GM21529 (cell line): ENCODE results near the gene C9orf78.

ENCODE experiments used
- ATAC-seq: cut with Tn5 transposase; IDR thresholded peaks from one replicate; pipeline ENCODE4 v1.9.1; 2021; ENCODE audit not compliant: unreplicated experiment

Gene C9orf78

DNA sequence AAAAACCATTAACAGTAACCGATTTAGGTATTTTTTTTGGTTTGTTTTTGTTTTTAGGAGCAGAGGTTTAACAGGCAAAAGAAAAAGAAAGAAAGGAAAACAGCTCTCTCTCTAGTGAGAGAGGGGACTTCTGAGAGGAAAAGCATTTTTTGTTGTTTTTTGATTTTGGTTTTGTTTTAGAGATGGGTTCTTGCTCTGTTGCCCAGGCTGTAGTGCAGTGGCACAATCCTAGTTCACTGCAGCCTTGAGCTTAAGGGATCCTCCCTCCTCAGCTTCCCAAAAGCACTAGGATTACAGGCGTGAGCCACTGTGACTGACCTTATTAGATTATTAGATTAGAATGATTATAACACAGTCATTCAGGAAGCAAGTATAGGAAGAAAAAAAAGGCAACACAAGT, 10.3 kb upstream of the C9orf78 start:
- ATAC-seq = no peak

DNA sequence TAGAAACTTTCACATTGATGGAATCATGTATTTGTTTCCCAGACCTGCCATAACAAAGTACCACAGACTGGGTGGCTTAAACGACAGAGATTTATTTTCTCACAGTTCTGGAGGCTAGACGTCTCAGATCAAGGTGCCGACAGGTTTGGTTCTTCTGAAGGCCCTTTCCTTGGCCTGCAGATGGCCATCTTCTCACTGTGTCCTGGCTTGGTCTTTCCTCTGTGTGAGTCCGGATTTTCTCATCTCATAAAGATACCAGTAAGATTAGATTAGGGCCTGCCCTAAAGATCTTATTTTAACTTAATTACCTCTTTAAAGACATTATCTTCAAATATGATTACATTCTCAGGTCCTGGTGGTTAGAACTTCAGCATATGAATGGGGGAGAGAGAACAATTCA, 6.0 kb upstream of the C9orf78 start:
- no peak for ATAC-seq

DNA sequence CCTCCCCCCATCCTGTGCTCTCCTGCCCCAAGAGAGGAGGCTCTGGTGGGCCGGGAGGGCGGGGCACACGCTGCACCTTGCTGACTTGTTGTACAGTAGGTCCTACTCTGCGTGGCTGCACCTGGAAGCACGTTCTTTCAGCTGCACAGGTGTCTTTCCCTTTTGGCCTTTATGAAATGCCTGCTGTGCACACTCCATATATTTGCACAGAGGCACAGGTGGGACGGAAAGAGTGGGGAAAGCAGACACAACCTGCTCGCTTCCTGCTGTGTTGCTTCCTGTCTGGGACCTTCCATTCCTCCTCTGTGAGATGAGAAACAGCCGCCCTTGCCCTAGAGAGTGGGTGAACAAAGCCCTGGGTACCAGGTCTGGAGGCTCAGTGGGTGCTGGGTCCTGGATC, 5.0 kb upstream of the C9orf78 start:
- ATAC-seq = no peak

DNA sequence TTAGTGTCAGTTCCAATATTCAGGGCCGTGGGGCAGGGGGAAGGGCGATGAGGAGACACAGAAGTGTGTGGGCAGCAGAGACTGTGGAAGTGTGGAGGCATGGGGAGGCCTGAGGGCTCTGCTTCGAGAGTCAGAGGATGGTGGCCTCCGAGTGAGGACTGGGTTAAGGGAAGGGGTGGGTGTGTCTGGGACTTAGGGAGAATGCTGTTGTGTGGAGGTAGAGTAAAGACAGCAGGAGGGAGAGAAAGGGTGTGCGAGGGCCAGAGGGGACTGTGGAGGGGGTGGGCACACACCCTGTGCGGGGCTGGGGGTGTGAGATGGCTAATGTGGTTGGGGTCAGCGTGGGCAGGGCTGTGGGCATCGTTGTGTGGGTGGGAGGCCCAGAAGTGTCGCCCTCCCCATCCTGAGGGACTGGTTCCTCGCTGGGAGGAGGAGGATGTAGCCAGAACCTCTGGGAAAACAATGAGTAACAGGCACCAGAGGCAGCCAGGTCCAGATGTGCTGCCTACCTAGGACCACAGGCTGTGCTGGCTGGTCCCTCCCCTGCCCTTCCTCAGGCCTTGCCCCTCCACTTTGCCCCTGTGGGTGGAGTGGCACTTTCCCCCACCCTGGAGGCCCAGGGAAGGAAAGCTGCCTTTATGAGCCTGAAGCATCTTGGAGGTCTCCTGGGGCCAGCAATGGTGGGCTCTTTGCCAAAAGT, 4.4 kb upstream of the C9orf78 start:
- no peak for ATAC-seq

DNA sequence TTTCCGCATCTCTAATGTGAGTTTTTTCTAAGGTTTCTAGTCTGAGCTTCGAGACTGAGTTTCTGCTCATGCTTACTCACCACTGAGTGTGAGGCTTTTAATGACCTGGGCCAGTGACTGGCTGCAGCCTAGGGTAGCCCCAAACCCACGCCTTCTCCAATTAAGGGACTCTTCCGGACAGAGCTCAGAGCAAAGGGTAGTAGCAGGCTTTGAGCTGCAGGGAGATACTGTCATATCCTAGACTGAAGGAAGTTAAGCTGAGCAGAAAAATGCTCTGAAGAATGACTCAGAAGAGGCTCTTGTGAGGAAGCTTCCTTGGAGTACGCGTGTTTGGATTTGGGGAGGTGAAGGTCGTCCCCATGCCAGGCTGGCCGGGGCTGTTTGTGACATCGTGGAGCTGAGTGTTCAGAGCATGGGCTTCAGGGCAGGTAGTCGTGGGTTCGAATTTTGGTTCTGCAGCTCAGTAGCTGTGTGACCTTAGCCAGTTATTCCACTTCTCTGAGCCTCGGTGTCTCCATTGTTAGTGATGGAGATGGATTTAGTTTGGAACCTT, 3.7 kb upstream of the C9orf78 start:
- no peak for ATAC-seq

- ATAC-seq = no peak
Observed at GRCh38 chr9:129836311-129837007, 1.4 kb upstream of the C9orf78 start.

GRCh38 chr9:129835860-129836223, 767 bp upstream of the C9orf78 start:
- peak; percentile 0 for ATAC-seq

DNA sequence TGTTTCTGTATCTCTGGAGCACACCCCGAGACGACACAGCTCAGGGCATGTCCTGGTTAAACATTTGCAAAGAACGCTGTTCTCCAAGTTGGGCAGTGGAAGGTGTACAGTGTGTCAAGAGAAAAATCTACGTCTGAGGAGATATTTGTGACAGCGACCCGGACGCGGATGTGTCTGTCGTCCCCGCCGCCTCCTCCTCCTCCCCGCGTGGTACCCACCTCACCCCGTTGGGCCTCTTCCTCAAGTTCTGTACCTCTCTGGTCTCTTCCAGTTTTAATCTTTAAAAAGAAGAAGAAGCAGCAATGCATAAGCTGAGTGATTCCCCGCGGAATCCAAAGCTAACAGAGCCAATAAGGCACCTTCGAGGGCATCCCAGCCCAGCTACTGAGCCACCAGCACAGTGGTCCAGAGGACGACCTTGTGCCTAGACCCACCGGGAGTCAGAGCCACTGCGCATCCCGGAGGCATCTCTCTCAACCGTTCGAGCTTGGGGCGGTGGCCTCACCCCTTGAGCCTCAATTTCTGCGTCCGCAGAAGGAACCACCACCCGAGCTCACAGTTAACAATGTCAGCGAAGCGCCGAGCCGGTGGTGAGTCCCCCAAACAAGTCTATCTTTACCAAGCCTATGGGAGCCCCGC, 467 bp downstream of the C9orf78 start:
- ATAC-seq = peak; percentile 16

DNA sequence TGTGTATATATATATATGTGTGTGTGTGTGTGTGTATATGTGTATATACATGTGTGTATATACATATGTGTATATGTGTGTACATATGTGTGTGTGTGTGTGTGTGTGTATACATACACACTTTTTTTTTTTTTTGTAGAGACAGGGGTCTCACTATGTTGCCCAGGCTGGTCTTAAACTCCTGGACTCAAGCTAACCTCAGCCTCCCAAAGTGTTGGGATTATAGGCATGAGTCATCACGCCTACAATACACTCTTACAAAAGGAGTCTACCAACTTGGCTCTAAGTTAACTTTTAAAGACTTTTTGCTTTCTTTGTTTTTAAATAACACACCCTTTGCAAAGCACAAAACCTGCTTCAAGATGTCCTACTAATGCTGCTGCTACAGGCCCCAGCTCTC, 2.1 kb downstream of the C9orf78 start:
- ATAC-seq = no peak

DNA sequence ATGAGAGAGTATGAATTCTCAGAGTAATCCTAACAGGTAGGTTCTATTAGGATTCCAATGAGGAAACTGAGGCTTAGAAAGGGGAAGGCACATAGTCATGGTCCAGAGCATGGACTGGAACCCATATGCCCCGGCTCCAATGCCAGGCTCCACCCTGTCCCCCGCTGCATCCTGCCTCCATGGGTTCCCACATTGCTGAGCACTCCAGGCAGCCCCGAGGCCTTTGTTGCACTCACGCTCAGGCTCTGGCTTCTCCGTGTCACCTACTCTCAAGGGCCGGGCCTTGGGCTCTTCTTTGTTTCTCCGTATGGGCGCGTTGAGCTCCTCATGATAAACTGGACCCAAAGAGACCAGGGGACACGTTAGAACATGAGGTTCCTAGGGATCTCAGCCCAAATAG, 6.1 kb downstream of the C9orf78 start:
- ATAC-seq = no peak

DNA sequence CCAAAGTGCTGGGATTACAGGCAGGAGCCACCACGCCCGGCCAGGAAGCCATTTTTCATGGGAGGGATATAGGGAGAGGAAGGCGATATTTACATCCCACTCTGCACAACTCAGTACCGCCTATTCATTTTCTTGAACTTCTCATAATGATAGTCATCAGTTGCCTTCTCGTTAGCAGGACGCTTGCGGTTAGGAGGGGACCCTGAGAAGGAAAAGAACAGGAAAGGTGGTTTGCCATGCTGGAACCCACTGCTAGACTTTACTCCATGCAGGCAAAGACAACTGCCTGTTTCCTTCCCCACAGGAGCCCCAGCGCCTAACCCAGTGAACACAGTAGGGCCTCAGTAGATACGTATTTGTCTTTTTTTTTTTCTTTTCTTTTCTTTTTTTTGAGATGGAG, 7.0 kb downstream of the C9orf78 start:
- ATAC-seq = no peak

DNA sequence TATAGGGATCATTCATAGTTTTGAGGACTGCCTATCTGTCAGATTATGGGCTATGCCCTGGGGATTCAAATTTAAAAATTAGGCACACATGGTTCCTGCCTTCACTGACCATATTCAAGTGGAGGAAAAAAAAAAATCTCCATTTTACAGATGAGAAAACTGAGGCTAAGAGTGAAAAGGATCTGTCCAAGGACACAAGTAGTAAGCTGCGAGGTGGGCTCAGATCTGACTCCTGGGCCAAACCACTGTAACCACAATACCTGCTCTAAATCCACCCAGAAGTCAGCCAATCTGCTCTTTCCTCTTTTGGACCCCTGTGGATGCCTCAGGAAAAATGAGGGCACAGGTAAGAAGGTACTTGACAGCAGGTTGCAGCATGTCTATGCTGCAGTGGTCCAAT, 8.3 kb downstream of the C9orf78 start:
- ATAC-seq = no peak

DNA sequence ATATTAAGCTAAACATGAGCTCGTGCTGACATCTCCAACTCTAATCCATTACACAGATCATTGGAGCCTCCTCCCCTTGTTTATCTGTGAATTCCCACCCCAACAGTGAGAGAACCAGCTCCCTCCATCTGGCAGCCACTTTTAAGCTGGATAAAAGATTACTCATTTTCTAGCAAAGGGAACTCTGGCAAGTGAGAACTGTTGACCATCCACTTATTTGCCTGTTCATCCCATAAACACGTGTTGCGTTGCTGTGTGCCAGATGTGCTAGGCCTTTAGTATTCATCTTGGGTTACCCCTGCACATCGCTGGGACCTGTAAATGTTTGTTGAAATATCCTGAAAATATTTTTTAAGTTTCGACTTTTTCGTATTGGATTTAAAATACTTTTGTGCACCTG, 8.7 kb downstream of the C9orf78 start:
- no peak for ATAC-seq

- ATAC-seq = peak; percentile 94
Observed at GRCh38 chr9:129823935-129824601, 11.0 kb downstream of the C9orf78 start, which contains the start of gene TOR1A. Gene TOR1A (minus strand): TSS chr9:129824136. CDS start chr9:129824085, 51 bp downstream.

- no peak for ATAC-seq
Observed at GRCh38 chr9:129823542-129823934, 11.5 kb downstream of the C9orf78 start.

DNA sequence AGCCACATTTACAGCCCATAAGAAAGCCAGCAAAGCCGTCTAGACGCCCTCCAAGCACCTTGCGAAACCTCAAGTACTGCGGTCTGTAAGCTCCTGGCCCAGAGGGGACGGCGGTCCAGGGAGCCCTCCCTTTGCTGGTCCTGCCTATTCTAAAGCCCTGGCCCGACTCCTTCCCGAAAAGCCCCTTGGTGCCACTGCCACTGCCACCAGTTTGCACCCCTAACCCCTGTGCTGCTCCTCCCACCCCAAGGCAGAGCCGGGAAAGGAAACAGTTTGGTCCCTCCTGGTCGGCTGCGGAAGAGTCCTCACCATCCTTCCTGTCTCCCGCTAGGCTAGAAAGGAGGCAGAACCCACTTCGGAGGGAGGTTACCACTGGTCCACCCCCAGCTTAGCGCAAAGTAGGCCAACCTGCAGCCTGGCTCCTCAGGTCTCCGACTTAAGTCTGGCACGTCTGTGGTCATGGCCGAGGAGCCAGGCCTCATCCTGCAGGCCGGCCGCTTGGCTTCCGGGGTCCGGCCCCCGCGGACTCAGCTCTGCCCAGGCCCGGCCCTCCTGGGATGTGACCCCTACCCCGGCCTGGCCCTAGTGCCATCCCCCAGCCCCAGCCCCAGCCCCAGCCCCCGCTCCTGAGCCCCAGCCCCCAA, 12.1 kb downstream of the C9orf78 start:
- ATAC-seq = no peak

- no peak for ATAC-seq
Observed at GRCh38 chr9:129816501-129817435, 18.3 kb downstream of the C9orf78 start.

GRCh38 chr9:129815278-129815677, 19.8 kb downstream of the C9orf78 start:
- no peak for ATAC-seq

GRCh38 chr9:129814432-129815223, 20.4 kb downstream of the C9orf78 start:
- no peak for ATAC-seq
